GM21526 (cell line): ENCODE data around the gene IFI30.
"Not testable (repeated sequence)": the region's sequence is repeated elsewhere in the genome, so short reads cannot be mapped to it uniquely, and the experiment has no call there.

ENCODE experiments used
- ATAC-seq: cut with Tn5 transposase; IDR thresholded peaks from one replicate; pipeline ENCODE4 v1.9.1; 2021; ENCODE audit warnings: moderate library complexity; ENCODE audit not compliant: unreplicated experiment, low FRiP score

The IFI30 gene

DNA sequence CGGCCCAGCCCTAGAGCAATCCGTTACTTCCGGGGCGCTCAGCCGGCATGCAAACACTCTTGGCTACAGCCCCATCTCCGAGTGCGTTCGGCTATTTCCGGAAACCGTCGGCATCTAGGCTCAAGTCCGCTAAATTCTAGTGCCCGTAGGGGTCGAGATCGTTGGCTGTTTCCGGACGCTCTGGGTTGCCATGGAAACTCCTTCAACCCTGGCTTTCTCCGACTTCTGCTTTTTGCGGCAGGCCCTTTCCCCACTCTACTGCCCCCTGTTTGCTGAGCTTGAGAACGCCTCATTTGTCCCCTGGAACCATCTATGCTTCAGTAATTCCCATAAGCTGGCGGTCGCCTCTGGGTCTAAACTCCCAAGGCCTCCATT is 21.2 kb upstream of the IFI30 start:
- ATAC-seq = peak; percentile 60

DNA sequence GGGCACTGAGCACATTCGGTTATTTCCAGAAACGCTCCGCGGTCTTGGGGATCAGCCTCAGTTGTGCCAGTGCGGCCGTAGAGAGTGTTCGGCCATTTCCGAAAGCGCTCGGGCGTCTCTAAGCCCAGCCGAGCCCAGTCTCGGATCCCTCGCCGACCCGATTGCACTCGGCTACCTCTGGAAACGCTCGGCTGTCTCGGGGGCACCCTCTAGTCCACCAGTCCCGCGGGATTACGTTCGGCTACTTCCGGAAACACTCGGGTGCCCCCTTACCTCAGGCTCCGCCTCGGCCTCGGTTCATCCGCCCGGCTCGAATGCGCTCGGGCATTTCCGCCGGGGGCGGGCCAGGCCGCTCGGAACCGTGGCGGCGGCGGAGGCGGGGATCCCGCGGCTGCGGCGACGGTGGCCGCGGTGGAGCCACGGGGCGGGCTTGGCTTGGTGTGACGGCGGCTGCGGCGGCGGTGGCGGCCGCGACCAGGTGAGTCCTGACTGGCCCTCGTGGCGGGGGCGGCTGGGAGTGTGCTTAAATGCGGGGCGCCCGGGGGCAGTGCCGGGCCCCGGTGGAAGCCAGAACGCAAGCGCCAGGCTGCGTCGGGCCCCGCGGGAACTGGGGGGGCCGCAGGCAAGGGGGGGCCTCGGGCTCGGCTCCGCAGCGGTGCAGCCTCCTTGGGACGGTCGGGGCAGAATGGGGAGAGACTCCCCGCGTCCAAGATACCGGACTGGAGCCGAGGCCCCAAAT is 20.6 kb upstream of the IFI30 start, which contains the start of gene PIK3R2:
TSS of gene PIK3R2 (plus strand) at position 347 of the 739 bp plus-strand sequence. CDS start 2,717 bp downstream, outside the sequence.
- peak; percentile 68 for ATAC-seq

DNA sequence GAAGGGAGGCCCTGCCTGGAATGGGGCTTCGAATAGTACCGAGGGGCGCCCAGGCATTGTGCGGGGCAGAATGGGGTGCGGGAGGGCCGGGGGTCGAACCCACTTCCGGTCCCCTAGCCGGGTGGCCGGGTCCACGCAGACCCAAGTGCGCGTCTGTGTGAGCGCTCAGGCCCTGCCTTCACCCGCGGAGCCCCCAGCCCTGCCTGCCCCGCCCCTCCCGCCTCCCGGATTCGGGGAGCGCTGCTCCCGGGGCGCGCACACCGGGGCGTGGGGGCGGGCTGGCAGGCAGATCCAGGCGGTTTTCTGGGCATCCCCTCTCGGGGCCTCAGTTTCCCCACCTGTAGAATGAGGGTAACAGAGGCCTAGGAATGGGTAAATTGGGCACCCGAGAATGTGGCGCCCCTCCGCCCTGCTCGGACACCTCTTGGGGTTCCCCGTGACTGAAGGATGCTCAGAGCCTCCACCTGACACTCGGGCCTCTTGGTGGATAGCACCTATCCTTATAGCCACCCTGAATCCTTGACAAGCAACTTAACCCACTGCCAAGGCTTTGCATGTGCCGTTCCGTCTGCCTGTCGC is 20.0 kb upstream of the IFI30 start:
- ATAC-seq = no peak

DNA sequence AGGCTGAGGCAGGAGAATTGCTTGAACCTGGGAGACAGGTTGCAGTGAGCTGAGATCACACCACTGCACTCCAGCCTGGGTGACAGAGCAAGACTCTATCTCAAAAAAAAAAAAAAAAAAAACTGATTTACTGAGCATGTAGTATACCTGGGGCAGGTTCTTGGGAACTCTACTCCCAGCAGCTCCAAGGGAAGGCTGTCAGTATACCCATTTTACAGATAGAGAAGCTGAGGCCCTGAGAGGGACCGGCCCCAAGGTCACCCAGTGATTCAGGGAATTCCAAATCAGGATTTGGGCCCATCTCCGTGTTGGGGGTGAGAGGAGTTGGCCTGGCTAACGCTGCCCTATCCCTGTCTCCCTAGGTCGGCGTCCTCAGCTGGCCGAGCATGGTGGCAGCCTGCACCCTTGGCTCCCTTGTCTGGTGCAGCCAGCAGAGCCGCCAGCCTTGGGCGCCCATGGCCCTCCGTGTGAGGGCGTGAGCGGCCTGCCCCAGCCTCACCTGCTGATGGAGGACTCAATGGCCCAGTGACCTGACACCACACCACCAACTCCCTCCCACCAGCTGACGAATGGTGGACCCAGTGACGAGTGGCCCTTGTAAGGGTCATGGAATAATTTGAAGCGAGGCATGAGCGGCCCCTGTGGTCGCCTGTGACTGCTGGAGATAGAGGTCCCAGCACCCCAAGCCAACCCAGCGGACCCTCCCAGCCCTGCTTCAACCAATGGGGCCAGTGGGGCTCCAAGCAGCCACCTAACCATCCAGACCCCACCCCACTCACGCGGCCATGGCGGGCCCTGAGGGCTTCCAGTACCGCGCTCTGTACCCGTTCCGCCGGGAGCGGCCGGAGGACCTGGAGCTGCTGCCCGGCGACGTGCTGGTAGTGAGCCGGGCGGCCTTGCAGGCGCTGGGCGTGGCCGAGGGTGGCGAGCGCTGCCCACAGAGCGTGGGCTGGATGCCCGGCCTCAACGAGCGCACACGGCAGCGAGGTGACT is 18.2 kb upstream of the IFI30 start:
- no peak for ATAC-seq

DNA sequence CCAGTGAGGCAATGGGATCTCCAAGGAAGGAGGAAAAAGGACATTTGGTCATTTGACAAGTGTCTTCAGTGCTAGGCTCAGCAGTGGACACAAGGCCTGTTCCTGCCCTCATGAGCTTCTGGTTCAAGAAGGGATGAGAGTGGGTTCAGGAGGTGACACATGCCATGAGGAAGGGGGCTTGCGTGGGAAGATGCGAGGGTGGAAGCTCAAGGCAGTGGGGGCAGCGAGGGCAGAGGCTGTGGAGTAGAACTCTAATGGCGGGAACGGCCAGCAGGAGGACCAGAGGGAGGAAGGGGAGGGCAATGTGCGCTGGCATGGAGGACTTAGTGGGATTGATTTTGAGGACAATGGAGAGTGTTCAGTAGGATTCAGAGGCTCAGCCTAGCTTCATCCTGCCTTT is 17.3 kb upstream of the IFI30 start:
- ATAC-seq = no peak

DNA sequence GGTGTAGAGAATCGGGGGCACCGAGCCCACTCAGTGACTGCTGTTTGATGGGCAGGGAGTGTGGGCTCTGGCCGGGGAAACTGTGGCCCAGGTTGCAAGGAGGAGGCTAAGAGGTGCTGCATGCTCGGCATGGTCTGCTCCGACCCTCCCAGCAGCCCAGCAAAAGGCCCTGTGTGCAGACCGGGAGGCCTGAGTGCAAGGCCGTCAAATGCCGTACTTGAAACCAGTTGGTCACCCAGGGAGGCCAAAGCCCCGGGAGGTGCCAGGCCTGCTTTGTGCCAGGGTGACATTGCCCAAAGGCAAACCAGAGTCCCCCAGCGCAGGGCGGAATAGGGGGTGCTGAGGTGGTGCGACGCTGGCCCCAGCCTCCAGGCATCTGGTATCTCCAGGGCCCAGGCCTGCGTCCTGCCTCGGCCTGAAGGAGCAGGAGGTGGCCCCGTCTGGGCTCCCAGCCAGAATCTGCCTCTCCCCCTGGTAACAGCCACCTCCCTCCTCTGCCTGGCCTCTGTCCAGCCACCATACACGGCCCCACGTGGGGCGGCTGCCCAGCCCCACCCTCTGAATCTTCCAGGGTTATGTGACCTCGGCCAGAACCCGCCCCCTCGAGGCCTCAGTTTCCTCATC is 16.7 kb upstream of the IFI30 start:
- no peak for ATAC-seq

DNA sequence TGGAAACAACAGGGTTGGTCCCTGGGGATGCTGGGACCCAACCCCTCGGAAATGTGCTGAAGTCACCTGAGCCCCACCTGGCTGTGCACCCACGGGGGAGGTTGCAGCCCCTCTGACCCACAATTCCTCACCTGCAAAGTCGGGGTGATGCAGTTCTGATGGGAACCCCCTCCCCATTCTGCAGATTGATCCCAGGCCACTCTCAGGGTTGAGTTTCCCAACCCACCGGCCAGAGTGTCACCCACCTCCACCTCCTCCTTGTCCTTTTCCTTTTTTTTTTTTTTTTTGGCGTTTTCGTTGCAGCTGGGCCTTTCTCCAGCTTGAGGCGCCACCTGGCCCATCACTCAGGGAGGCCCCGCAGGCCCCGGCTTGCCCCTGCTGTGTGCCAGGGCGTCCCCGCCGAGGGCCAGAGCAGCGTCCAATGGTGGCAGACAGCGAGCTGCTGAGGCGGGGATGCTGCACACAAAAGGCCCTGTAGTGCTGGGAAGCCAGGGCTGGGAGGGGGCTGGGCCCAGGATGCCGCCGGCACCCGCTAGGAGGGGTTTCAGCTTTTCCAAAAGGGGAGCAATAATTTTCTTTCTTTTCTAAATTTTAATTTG is 16.0 kb upstream of the IFI30 start:
- no peak for ATAC-seq

DNA sequence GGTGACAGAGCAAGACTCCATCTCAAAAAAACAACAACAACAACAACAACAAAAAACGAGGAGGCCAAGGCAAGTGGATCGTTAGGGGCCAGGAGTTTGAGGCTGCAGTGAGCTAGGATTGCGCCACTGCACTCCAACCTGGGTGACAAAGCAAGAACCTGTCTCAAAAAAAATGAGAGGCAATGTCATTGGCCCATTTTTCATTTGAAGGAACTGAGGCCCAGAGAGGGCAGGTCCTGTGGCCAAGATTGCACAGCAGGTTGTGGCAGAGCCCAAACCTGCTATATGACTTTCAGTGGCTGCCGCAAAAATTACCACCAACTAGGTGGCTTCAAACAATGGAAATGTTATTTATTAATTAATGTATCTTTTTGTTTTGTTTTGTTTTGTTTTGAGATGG is 15.1 kb upstream of the IFI30 start:
- ATAC-seq = no peak

DNA sequence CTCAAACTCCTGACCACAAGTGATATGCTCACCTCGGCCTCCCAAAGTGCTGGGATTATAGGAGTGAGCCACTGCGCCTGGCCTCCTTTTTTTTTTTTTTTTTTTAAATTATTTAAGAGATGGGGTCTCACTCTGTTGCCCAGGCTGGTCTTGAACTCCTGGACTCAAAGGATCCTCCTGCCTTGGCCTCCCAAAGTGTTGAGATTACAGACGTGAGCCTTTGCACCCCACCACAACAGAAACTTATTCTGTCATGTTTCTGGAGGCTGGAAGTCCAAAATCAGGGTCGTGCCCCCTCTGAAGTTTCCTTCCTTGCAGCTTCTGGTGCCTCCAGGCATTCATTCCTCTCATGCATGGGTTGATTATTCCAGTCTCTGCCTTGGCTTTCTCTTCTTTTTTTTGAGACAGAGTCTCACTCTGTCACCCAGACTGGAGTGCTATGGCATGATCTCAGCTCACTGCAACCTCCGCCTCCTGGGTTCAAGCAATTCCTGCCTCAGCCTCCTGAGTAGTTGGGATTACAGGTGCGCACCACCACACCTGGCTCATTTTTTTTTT is 14.5 kb upstream of the IFI30 start:
- ATAC-seq = not testable (repeated sequence)

DNA sequence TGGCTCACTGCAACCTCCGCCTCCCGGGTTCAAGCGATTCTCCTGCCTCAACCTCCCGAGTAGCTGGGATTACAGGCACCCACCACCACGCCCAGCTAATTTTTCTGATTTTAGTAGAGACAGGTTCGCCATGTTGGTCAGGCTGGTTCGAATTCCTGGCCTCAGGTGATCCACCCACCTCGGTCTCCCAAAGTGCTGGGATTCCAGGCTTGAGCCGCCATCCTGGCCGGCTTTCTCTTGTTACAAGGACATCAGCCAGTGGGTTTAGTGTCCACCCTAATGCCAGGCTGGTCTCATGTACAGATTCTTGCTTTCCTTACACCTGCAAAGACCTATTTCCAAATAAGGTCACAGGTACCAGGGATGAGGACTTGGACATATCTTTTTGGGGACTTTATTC is 13.8 kb upstream of the IFI30 start:
- ATAC-seq = no peak

DNA sequence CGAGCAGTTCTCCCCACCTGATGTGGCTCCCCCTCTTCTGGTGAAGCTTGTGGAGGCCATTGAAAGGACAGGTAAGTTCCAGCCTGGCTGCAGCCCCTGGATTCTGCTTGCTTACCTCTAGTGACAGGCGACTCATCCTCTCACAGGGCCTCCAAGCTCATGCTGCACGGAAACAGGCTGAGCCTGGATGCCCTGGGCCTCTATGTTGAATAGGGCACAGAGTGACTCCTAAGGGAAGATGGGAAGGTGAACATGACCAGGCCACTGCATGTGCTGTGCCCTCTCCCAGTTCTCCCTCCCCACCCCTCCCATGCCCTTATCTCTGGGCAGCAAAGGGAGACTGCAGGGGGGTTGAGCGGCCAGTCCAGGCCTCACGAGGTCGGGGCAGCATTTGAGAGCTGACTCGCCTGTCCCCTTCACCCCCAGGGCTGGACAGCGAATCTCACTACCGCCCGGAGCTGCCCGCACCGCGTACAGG is 13.1 kb upstream of the IFI30 start:
- ATAC-seq = no peak

DNA sequence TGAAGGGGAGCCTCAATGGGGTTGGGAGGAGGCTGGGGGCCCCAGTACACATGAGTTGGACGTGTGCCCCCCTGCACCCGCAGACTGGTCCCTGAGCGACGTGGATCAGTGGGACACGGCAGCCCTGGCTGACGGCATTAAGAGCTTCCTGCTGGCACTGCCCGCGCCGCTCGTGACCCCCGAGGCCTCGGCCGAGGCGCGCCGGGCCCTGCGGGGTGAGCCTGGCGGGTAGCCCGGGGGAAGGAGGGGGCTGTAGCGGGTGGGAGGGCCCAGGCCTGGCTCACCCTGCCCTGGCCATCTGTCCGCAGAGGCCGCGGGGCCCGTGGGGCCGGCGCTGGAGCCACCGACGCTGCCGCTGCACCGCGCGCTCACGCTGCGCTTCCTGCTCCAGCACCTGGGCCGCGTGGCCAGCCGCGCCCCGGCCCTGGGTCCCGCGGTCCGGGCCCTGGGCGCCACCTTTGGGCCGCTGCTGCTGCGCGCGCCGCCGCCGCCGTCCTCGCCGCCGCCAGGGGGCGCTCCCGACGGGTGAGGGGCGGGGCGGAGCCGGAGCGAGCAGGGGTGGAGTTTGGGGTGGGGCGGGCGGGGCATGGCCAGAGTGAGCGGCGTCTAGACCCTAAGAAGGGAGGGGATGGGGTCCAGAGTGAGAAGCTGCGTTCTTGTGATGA is 12.5 kb upstream of the IFI30 start:
- peak; percentile 43 for ATAC-seq

DNA sequence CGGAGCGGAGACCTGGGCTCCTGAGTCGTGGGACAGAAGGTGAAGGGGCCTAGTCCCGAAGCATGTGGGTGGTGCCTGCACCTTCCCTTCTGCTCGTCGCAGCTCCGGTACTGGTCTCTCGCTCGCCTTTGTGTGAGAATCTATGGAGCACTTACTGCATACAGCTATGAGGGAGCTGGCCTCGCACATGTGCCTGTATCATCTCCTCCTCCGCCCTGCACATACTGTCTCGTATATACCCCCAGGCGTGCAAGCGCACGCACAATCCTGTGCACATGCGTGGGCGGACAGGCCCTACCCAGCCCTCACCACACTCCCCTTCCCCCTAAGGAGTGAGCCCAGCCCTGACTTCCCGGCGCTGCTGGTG is 12.0 kb upstream of the IFI30 start:
- peak; percentile 4 for ATAC-seq

DNA sequence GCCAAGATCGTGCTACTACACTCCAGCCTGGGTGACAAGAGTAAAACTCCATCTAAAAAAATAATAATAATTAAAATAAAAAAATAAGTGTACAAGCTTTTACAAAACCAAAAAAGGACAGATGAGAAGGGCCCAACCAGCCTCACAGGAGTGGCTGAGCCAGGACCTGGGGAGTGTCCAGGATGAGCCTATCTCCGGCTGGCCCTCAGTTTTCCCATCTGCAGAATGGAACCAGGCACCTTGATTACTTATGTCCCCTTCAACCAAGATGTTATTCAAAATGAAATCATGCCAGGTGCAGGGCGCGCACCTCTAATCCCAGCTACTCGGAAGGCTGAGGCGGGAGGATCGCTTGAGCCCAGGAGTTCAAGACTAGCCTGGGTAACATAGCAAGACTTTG is 9.5 kb upstream of the IFI30 start:
- ATAC-seq = no peak

DNA sequence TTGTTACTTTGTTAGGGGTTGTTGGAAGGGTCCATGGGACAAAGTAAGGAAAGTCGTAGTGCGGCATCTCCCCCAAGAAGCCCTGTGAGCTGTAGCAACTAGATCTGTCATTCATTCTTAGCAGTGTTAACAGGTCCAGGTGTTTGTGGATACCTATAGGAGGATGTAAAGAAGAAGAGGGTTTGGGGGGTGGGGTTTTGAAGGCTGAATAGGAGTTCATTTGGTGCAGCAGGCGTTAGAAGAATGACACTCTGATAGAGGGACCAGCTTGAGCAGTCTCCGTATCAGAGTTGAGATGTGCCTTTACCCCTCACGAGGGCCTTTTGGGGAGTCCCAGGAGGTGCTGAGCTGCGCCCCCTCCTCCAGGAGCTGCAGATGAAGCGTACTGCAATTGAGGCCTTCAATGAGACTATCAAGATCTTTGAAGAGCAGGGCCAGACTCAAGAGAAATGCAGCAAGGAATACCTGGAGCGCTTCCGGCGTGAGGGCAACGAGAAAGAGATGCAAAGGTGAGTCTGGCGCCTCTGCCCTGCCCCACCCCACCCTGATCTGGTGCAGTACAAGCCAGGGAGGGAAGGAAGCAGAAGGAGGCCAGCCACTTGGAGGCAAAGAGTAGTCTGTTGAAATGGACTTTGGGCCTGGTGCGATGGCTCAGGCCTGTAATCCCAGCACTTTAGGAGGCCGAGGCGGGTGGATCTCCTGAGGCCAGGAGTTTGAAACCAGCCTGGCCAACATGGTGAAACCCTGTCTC is 7.6 kb upstream of the IFI30 start:
- no peak for ATAC-seq

DNA sequence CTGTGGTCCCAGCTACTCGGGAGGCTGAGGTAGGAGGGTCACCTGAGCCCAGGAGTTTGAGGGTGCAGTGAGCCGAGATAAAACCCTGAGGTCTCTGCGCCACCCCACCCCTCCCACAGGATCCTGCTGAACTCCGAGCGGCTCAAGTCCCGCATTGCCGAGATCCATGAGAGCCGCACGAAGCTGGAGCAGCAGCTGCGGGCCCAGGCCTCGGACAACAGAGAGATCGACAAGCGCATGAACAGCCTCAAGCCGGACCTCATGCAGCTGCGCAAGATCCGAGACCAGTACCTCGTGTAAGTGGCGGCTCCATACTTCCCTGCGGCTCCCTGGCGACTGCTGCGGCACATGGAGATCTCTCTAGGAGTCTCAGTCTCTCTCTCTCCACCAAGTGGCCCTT is 6.6 kb upstream of the IFI30 start:
- no peak for ATAC-seq

DNA sequence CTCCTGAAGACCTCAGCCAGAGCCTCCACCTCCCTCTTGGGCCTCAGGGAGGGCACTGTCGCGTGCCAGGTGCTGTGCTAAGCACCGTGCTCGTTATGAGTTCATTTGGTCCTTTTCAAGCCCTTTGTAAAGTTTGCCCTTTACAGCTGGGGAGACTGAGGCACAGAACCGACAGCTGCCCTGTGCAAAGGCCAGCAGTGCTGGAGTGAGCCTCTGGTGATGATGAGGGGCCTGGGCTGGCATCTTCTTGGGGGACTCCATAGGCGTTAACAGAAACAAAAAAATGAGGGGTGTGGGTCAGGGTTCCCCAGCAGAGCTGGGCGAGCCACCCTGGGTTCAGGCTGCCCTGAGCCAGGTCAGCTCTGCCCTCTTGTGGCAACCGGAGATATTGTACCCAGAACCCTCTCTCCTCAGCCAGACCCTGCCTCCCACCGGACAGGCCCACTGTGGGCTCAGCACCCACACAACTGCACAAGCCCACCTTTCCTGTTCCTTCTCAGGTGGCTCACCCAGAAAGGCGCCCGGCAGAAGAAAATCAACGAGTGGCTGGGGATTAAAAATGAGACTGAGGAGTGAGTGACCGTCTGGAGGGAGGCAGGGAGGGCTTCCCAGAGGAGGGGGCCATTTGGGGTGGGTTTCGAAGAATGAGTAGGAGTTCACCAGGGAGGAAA is 5.5 kb upstream of the IFI30 start:
- ATAC-seq = no peak

DNA sequence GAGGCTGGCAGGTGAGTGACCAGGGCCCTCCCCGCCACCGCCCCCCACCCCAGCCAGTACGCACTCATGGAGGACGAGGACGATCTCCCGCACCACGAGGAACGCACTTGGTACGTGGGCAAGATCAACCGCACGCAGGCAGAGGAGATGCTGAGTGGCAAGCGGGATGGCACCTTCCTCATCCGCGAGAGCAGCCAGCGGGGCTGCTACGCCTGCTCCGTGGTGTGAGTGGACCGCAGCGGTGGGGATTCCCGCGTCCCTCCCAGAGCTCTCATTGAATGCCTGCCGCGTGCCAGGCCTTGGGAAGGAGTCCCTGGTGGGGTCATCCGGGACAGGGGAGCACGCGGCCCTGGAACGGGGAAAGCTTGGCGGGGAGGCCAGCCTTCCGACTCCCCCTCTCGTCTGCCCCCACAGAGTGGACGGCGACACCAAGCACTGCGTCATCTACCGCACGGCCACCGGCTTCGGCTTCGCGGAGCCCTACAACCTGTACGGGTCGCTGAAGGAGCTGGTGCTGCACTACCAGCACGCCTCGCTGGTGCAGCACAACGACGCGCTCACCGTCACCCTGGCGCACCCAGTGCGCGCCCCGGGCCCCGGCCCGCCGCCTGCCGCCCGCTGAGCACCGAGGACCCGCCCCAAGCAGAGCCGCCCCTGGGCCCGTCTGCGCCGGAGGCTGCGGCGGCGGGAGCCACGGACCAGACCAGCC is 4.8 kb upstream of the IFI30 start:
- ATAC-seq = no peak
